ENCODE measurements around the gene ZDHHC19. TPM values are rescaled to one million over a fixed set of nuclear protein-coding genes. Genes with fewer than 3 reads are reported as not detected.

The ZDHHC19 gene
- total RNA-seq, 1 donor from 2014 or later = not detected

GRCh38 chr3:196194542-196194915, 16.7 kb downstream of the ZDHHC19 start:
- Histone ChIP-seq H3K9me3 (replicated peaks) (no peaks in the 10 kb centered on the region), H3K36me3 (no peaks in the 10 kb centered on the region), H3K27me3 (ENCODE audit: low read depth) (no peaks in the 10 kb centered on the region), H3K27ac (replicated peaks) (peak overlapping the region; percentile 86), H3K4me3 (no peak overlapping the region), H3K4me1 (peaks cover 33% of the 10 kb centered on the region)
- no peak for TF ChIP-seq CTCF (IDR thresholded peaks at IDR 0.05; ENCODE audit: borderline replicate concordance)
- no peak for DNase-seq
- intact Hi-C loops (cut with micrococcal nuclease) = no loop called here

- no peak for TF ChIP-seq CTCF (IDR thresholded peaks at IDR 0.05; ENCODE audit: borderline replicate concordance)
- H3K36me3 ChIP-seq = no peaks in the 10 kb centered on the region
- H3K4me3 ChIP-seq = no peak overlapping the region
- no peaks in the 10 kb centered on the region for H3K27me3 ChIP-seq (ENCODE audit: low read depth)
- no peaks in the 10 kb centered on the region for H3K9me3 ChIP-seq (replicated peaks)
- DNase-seq = peak; percentile 78
- H3K4me1 ChIP-seq = peaks cover 33% of the 10 kb centered on the region
- H3K27ac ChIP-seq (replicated peaks) = peak overlapping the region; percentile 86
- intact Hi-C loops (cut with micrococcal nuclease) = no loop called here
Observed at GRCh38 chr3:196193736-196194541, 17.3 kb downstream of the ZDHHC19 start.

- intact Hi-C loops (cut with micrococcal nuclease) = no loop called here
- Histone ChIP-seq H3K27ac (replicated peaks) (peak overlapping the region; percentile 86), H3K27me3 (ENCODE audit: low read depth) (no peaks in the 10 kb centered on the region), H3K9me3 (replicated peaks) (no peaks in the 10 kb centered on the region), H3K4me3 (no peak overlapping the region), H3K4me1 (peaks cover 33% of the 10 kb centered on the region), H3K36me3 (no peaks in the 10 kb centered on the region)
- TF ChIP-seq CTCF (IDR thresholded peaks at IDR 0.05; ENCODE audit: borderline replicate concordance) = no peak
- no peak for DNase-seq
Observed at GRCh38 chr3:196193133-196193735, 18.0 kb downstream of the ZDHHC19 start.

GRCh38 chr3:196192524-196193051, 18.6 kb downstream of the ZDHHC19 start:
- peak; percentile 29 for DNase-seq
- no peaks in the 10 kb centered on the region for H3K9me3 ChIP-seq (replicated peaks)
- intact Hi-C loops (cut with micrococcal nuclease) = no loop called here
- H3K36me3 ChIP-seq = no peaks in the 10 kb centered on the region
- H3K27me3 ChIP-seq (ENCODE audit: low read depth) = no peaks in the 10 kb centered on the region
- H3K4me3 ChIP-seq = no peak overlapping the region
- TF ChIP-seq CTCF (IDR thresholded peaks at IDR 0.05; ENCODE audit: borderline replicate concordance) = no peak
- peak overlapping the region; percentile 86 for H3K27ac ChIP-seq (replicated peaks)
- H3K4me1 ChIP-seq = peaks cover 33% of the 10 kb centered on the region

GRCh38 chr3:196192036-196192523, 19.1 kb downstream of the ZDHHC19 start:
- H3K27ac ChIP-seq (replicated peaks) = peak overlapping the region; percentile 86
- H3K27me3 ChIP-seq (ENCODE audit: low read depth) = no peaks in the 10 kb centered on the region
- intact Hi-C loops (cut with micrococcal nuclease) = no loop called here
- H3K4me1 ChIP-seq = peaks cover 35% of the 10 kb centered on the region
- DNase-seq = no peak
- no peaks in the 10 kb centered on the region for H3K9me3 ChIP-seq (replicated peaks)
- H3K4me3 ChIP-seq = no peak overlapping the region
- H3K36me3 ChIP-seq = no peaks in the 10 kb centered on the region
- TF ChIP-seq CTCF (IDR thresholded peaks at IDR 0.05; ENCODE audit: borderline replicate concordance) = no peak

Measured in left ventricle myocardium inferior (tissue), 1 donor.